ENCODE data around the gene ATG10. TPM values are rescaled to one million over a fixed set of nuclear protein-coding genes. Genes with fewer than 3 reads are reported as not detected.

Gene ATG10
- total RNA-seq, 1 experiment from 2014 or later, result 11.8 TPM

GRCh38 chr5:81986126-81986525 is 14.3 kb downstream of the ATG10 start:
- Histone ChIP-seq H3K4me1 (ENCODE audit: insufficient read depth, low read length) (no peaks in the 10 kb centered on the region), H3K27ac (ENCODE audit: low read length) (no peak overlapping the region), H2AFZ (ENCODE audit: low read length) (no peak overlapping the region), H3K27me3 (ENCODE audit: low read length) (no peaks in the 10 kb centered on the region), H3K4me2 (ENCODE audit: low read length) (no peak overlapping the region), H3K4me3 (ENCODE audit: low read length) (no peak overlapping the region), H3K79me2 (ENCODE audit: low read length) (no peaks in the 10 kb centered on the region), H3K36me3 (ENCODE audit: low read depth, low read length) (no peaks in the 10 kb centered on the region), H3K9me3 (ENCODE audit: low read length) (no peaks in the 10 kb centered on the region), H3K9me2 (replicated peaks; ENCODE audit: low read length) (no peaks in the 10 kb centered on the region), H3K9ac (ENCODE audit: low read length) (no peak overlapping the region), H3F3A (ENCODE audit: low read length, unreplicated experiment) (no peaks in the 10 kb centered on the region), H4K20me1 (ENCODE audit: low read length) (no peaks in the 10 kb centered on the region)
- DNase-seq, result no peak
- TF ChIP-seq EZH2phosphoT487 (IDR thresholded peaks at IDR 0.05; ENCODE audit: borderline replicate concordance, low read length) (no peak), EZH2 (IDR thresholded peaks at IDR 0.05; ENCODE audit: low read length, unreplicated experiment) (no peak), CTCF (conservative IDR thresholded peaks at IDR 0.05; ENCODE audit: low read depth, low read length) (no peak)
- POLR2A ChIA-PET (ENCODE audit: unreplicated experiment), result no interaction called here
- CTCF ChIA-PET, result no interaction called here
- no peak for ATAC-seq
- intact Hi-C loops (cut with micrococcal nuclease), result no loop called here
- no TSS peak for BruUV-seq (replicated peaks)

GRCh38 chr5:81989204-81989603 is 17.4 kb downstream of the ATG10 start:
- H4K20me1 ChIP-seq (ENCODE audit: low read length), result no peaks in the 10 kb centered on the region
- H3K4me3 ChIP-seq (ENCODE audit: low read length), result no peak overlapping the region
- TF ChIP-seq CTCF (conservative IDR thresholded peaks at IDR 0.05; ENCODE audit: low read depth, low read length), result no peak
- TF ChIP-seq EZH2phosphoT487 (IDR thresholded peaks at IDR 0.05; ENCODE audit: borderline replicate concordance, low read length), result no peak
- no peak for TF ChIP-seq EZH2 (IDR thresholded peaks at IDR 0.05; ENCODE audit: low read length, unreplicated experiment)
- no peaks in the 10 kb centered on the region for H3F3A ChIP-seq (ENCODE audit: low read length, unreplicated experiment)
- no peaks in the 10 kb centered on the region for H3K79me2 ChIP-seq (ENCODE audit: low read length)
- ChIA-PET CTCF (no interaction called here), POLR2A (ENCODE audit: unreplicated experiment) (no interaction called here)
- BruUV-seq (replicated peaks), result no TSS peak
- no peak overlapping the region for H3K4me2 ChIP-seq (ENCODE audit: low read length)
- no peak overlapping the region for H2AFZ ChIP-seq (ENCODE audit: low read length)
- H3K36me3 ChIP-seq (ENCODE audit: low read depth, low read length), result no peaks in the 10 kb centered on the region
- ATAC-seq (no peak), DNase-seq (no peak)
- H3K9me3 ChIP-seq (ENCODE audit: low read length), result no peaks in the 10 kb centered on the region
- H3K27me3 ChIP-seq (ENCODE audit: low read length), result no peaks in the 10 kb centered on the region
- no peaks in the 10 kb centered on the region for H3K9me2 ChIP-seq (replicated peaks; ENCODE audit: low read length)
- intact Hi-C loops (cut with micrococcal nuclease), result no loop called here
- no peak overlapping the region for H3K9ac ChIP-seq (ENCODE audit: low read length)
- H3K4me1 ChIP-seq (ENCODE audit: insufficient read depth, low read length), result no peaks in the 10 kb centered on the region
- H3K27ac ChIP-seq (ENCODE audit: low read length), result no peak overlapping the region

- Histone ChIP-seq H2AFZ (ENCODE audit: low read length) (no peak overlapping the region), H3K4me1 (ENCODE audit: insufficient read depth, low read length) (no peaks in the 10 kb centered on the region), H3K27ac (ENCODE audit: low read length) (no peak overlapping the region), H4K20me1 (ENCODE audit: low read length) (no peaks in the 10 kb centered on the region), H3F3A (ENCODE audit: low read length, unreplicated experiment) (no peaks in the 10 kb centered on the region), H3K36me3 (ENCODE audit: low read depth, low read length) (no peaks in the 10 kb centered on the region; the same call in none of the 2 replicates), H3K27me3 (ENCODE audit: low read length) (no peaks in the 10 kb centered on the region), H3K9me3 (ENCODE audit: low read length) (no peaks in the 10 kb centered on the region), H3K9me2 (replicated peaks; ENCODE audit: low read length) (no peaks in the 10 kb centered on the region), H3K79me2 (ENCODE audit: low read length) (no peaks in the 10 kb centered on the region), H3K4me3 (ENCODE audit: low read length) (no peak overlapping the region), H3K4me2 (ENCODE audit: low read length) (no peak overlapping the region), H3K9ac (ENCODE audit: low read length) (no peak overlapping the region)
- ChIA-PET POLR2A (ENCODE audit: unreplicated experiment) (no interaction called here), CTCF (no interaction called here)
- BruUV-seq (replicated peaks), result no TSS peak
- ATAC-seq (no peak), DNase-seq (no peak)
- intact Hi-C loops (cut with micrococcal nuclease), result no loop called here
- TF ChIP-seq EZH2phosphoT487 (IDR thresholded peaks at IDR 0.05; ENCODE audit: borderline replicate concordance, low read length), result no peak
- TF ChIP-seq CTCF (conservative IDR thresholded peaks at IDR 0.05; ENCODE audit: low read depth, low read length), result no peak
- TF ChIP-seq EZH2 (IDR thresholded peaks at IDR 0.05; ENCODE audit: low read length, unreplicated experiment), result no peak
Measured at GRCh38 chr5:81994679-81995078, 22.9 kb downstream of the ATG10 start.
